ENCODE results near the gene FABP6.
"Not testable (repeated sequence)": the region's sequence is repeated elsewhere in the genome, so short reads cannot be mapped to it uniquely, and the experiment has no call there.

The FABP6 gene

GRCh38 chr5:160221082-160221481 lies 8.2 kb upstream of the FABP6 start:
- no peak for DNase-seq (ENCODE audit: low read depth in 2 of 2)

- DNase-seq (ENCODE audit: low read depth in 2 of 2): no peak
These were observed 2.3 kb upstream of the FABP6 start for GRCh38 chr5:160227012-160227411.

GRCh38 chr5:160230686-160231527 lies 1.6 kb downstream of the FABP6 start:
- no peak for DNase-seq (ENCODE audit: low read depth in 2 of 2)

- DNase-seq (ENCODE audit: low read depth in 2 of 2): no peak
These were observed 2.6 kb downstream of the FABP6 start for GRCh38 chr5:160231783-160232342.

- DNase-seq (ENCODE audit: low read depth in 2 of 2): no peak
These were observed 3.9 kb downstream of the FABP6 start for GRCh38 chr5:160233215-160233614.

GRCh38 chr5:160235731-160236130 lies 6.4 kb downstream of the FABP6 start:
- DNase-seq (ENCODE audit: low read depth in 2 of 2): no peak

GRCh38 chr5:160237571-160238093 lies 8.3 kb downstream of the FABP6 start:
- DNase-seq (ENCODE audit: low read depth in 2 of 2): no peak

- no peak for DNase-seq (ENCODE audit: low read depth in 2 of 2)
These were observed 11.0 kb downstream of the FABP6 start for GRCh38 chr5:160240350-160240749.

- DNase-seq (ENCODE audit: low read depth in 2 of 2): no peak
These were observed 12.8 kb downstream of the FABP6 start for GRCh38 chr5:160242145-160242544.

- no peak for DNase-seq (ENCODE audit: low read depth in 2 of 2)
These were observed 16.3 kb downstream of the FABP6 start for GRCh38 chr5:160245506-160246086.

- not testable (repeated sequence) for DNase-seq (ENCODE audit: low read depth in 2 of 2)
These were observed 20.3 kb downstream of the FABP6 start for GRCh38 chr5:160249570-160249969.

GRCh38 chr5:160250226-160250625 lies 20.9 kb downstream of the FABP6 start:
- DNase-seq (ENCODE audit: low read depth in 2 of 2): no peak

GRCh38 chr5:160250826-160251225 lies 21.5 kb downstream of the FABP6 start:
- DNase-seq (ENCODE audit: low read depth in 2 of 2): no peak

GRCh38 chr5:160251406-160252155 lies 22.3 kb downstream of the FABP6 start:
- DNase-seq (ENCODE audit: low read depth in 2 of 2): no peak

- DNase-seq (ENCODE audit: low read depth in 2 of 2): no peak
These were observed 23.6 kb downstream of the FABP6 start for GRCh38 chr5:160252916-160253315.

- DNase-seq (ENCODE audit: low read depth in 2 of 2): no peak
These were observed 24.1 kb downstream of the FABP6 start for GRCh38 chr5:160253441-160253840.

GRCh38 chr5:160254706-160255105 lies 25.4 kb downstream of the FABP6 start:
- no peak for DNase-seq (ENCODE audit: low read depth in 2 of 2)

- DNase-seq (ENCODE audit: low read depth in 2 of 2): no peak
These were observed 30.0 kb downstream of the FABP6 start for GRCh38 chr5:160259341-160259740.

- DNase-seq (ENCODE audit: low read depth in 2 of 2): no peak
These were observed 30.9 kb downstream of the FABP6 start for GRCh38 chr5:160260006-160260775.

GRCh38 chr5:160260881-160261815 lies 31.8 kb downstream of the FABP6 start:
- no peak for DNase-seq (ENCODE audit: low read depth in 2 of 2)

Measured in stimulated activated CD4-positive, alpha-beta T cell treated with anti-CD3 and anti-CD28 coated beads, Interleukin-1b, Interleukin-23, amount 100 ng/mL, for 4 hours (primary cell).